Sigmoid colon (tissue), 4 donors: ENCODE results near the gene EIPR1.

Experiments used
- CTCF ChIP-seq, 4 experiments: fragments of 450-650 bp in 3 of 4; fragments of 200-600 bp in 1 of 4; IDR thresholded peaks; one replicate each; pipeline ENCODE4 v1.5.1; 2016 to 2019; ENCODE audit warnings: antibody characterized with exemption in 4 of 4, mild to moderate bottlenecking in 3 of 4, moderate library complexity in 2 of 4
- EP300 ChIP-seq, 4 donors: sonication (generic); formaldehyde crosslinking; IDR thresholded peaks; one replicate each; pipeline ENCODE4 v1.6.1; 2017; ENCODE audit warnings: antibody characterized with exemption in 4 of 4
- POLR2A ChIP-seq, 2 donors: fragments of 450-650 bp; IDR thresholded peaks; one replicate each; pipeline ENCODE4 v1.6.1; 2016; ENCODE audit warnings: antibody characterized with exemption in 2 of 2, mild to moderate bottlenecking in 2 of 2, moderate library complexity in 2 of 2
- POLR2AphosphoS5 ChIP-seq, 4 donors: sonication (generic); formaldehyde crosslinking; IDR thresholded peaks; one replicate each; pipeline ENCODE4 v1.6.1; 2017; ENCODE audit warnings: antibody characterized with exemption in 4 of 4

GRCh38 chr2:3159782-3160545, 217.7 kb downstream of the EIPR1 start:
- TF ChIP-seq CTCF (IDR thresholded peaks at IDR 0.05) (no peak), POLR2AphosphoS5 (IDR thresholded peaks at IDR 0.05) (no peak), POLR2A (IDR thresholded peaks at IDR 0.05) (no peak), EP300 (IDR thresholded peaks at IDR 0.05) (no peak)
